Ishikawa (cell line): ENCODE data around the gene SMAD6.

Source experiments
- CEBPB ChIP-seq: IDR thresholded peaks from 2 replicates; pipeline ENCODE4 v1.6.1; 2012
- CREB1 ChIP-seq: IDR thresholded peaks from 2 replicates; pipeline ENCODE4 v1.6.1; 2012; ENCODE audit warnings: low read depth
- EGR1 ChIP-seq: IDR thresholded peaks from 2 replicates; pipeline ENCODE4 v1.6.1; 2012
- EP300 ChIP-seq: IDR thresholded peaks from 2 replicates; pipeline ENCODE4 v1.6.1; 2012; ENCODE audit warnings: borderline replicate concordance
- FOXM1 ChIP-seq: IDR thresholded peaks from 2 replicates; pipeline ENCODE4 v1.6.1; 2012; ENCODE audit warnings: low read depth, borderline replicate concordance
- MAX ChIP-seq: IDR thresholded peaks from 2 replicates; pipeline ENCODE4 v1.6.1; 2012
- NFIC ChIP-seq: IDR thresholded peaks from 2 replicates; pipeline ENCODE4 v1.6.1; 2012
- RAD21 ChIP-seq: IDR thresholded peaks from 2 replicates; pipeline ENCODE4 v1.6.1; 2012; ENCODE audit warnings: low read depth
- REST ChIP-seq: IDR thresholded peaks from 2 replicates; pipeline ENCODE4 v1.6.1; 2012; ENCODE audit warnings: low read depth, mild to moderate bottlenecking
- TAF1 ChIP-seq: IDR thresholded peaks from 2 replicates; pipeline ENCODE4 v1.6.1; 2012; ENCODE audit warnings: low read depth, mild to moderate bottlenecking
- TCF12 ChIP-seq: IDR thresholded peaks from 2 replicates; pipeline ENCODE4 v1.6.1; 2012; ENCODE audit warnings: low read depth
- TEAD4 ChIP-seq: IDR thresholded peaks from 2 replicates; pipeline ENCODE4 v1.6.1; 2012
- YY1 ChIP-seq: IDR thresholded peaks from 2 replicates; pipeline ENCODE4 v1.6.1; 2012; ENCODE audit warnings: low read depth
- ZBTB7A ChIP-seq: IDR thresholded peaks from 2 replicates; pipeline ENCODE4 v1.6.1; 2012; ENCODE audit warnings: low read depth
- TF ChIP-seq, protein P1 (sequence below): IDR thresholded peaks from 2 replicates; pipeline ENCODE4 v1.6.1; 2012

The SMAD6 gene

GRCh38 chr15:66764072-66764786 lies 62.2 kb downstream of the SMAD6 start:
- TF ChIP-seq NFIC: no peak
- no peak for TF ChIP-seq EP300
- TF ChIP-seq, protein P1, sequence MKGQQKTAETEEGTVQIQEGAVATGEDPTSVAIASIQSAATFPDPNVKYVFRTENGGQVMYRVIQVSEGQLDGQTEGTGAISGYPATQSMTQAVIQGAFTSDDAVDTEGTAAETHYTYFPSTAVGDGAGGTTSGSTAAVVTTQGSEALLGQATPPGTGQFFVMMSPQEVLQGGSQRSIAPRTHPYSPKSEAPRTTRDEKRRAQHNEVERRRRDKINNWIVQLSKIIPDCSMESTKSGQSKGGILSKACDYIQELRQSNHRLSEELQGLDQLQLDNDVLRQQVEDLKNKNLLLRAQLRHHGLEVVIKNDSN: no peak
- TF ChIP-seq FOXM1: no peak
- TF ChIP-seq YY1: no peak
- TF ChIP-seq TEAD4: no peak
- no peak for TF ChIP-seq TCF12
- TF ChIP-seq TAF1: no peak
- TF ChIP-seq REST: no peak
- no peak for TF ChIP-seq CEBPB
- no peak for TF ChIP-seq ZBTB7A
- TF ChIP-seq MAX: no peak
- no peak for TF ChIP-seq RAD21
- TF ChIP-seq EGR1: no peak
- TF ChIP-seq CREB1: no peak

DNA sequence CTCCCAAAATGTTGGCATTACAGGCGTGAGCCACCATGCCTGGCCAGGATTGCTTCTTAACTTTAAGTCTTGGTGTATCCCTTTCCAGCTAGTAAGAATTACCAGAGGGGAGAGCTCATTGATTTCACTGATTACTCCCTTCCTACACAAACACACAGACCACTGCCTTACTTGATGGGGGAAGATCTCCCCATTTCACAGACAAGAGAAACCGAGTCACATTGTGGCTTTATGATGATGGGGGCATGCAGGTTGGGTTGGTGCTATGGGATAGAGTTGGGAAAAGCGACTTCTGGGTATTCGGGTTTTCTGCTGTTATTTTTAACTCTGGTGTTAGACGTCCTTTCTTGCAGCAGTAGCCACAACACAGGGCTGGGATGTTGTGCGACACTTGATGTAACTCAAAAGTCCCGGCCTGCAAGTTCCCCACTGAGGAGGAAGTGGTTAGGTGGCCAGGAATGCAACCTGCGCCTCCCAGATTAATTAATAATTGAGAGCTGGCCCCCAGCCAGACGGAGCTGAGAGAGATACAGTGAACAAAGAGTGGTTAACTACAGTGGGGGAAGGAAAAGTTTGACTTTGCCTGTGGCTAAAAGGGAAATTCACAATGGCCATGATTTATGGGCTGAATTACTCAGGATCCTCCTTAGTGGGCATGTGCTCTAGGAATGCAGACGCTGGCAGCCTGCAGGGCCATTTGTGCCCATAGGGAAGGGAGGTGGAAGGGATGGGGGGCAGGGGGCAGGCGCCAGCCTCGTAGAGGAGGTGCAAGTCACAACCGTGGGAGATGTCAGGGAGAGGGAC lies 63.6 kb downstream of the SMAD6 start:
- TF ChIP-seq ZBTB7A (peak; percentile 43; the same call in 1 of the 2 replicates), CEBPB (no peak), RAD21 (no peak), TEAD4 (peak; percentile 98), EP300 (peak; percentile 98), YY1 (peak; percentile 59), NFIC (peak; percentile 100), MAX (peak; percentile 92), TCF12 (peak; percentile 99), FOXM1 (peak; percentile 95), REST (no peak), TAF1 (no peak)
- TF ChIP-seq, protein P1: peak; percentile 32; the same call in 1 of the 2 replicates

- TF ChIP-seq RAD21 (no peak), CEBPB (no peak), TEAD4 (no peak), REST (no peak), MAX (no peak), CREB1 (no peak), ZBTB7A (no peak; the same call in 1 of the 2 replicates)
- TF ChIP-seq, protein P1: no peak
Observed at GRCh38 chr15:66766282-66767230, 64.5 kb downstream of the SMAD6 start.
